ENCODE results near the gene HELZ.

Gene HELZ

GRCh38 chr17:67069603-67070136 lies 175.3 kb downstream of the HELZ start:
- no peak for DNase-seq

- DNase-seq: no peak
Measured at GRCh38 chr17:67068999-67069398, 176.0 kb downstream of the HELZ start.

GRCh38 chr17:67067571-67068482 lies 177.2 kb downstream of the HELZ start:
- no peak for DNase-seq

- no peak for DNase-seq
Measured at GRCh38 chr17:67066717-67067116, 178.3 kb downstream of the HELZ start.

GRCh38 chr17:67063141-67063540 lies 181.9 kb downstream of the HELZ start:
- DNase-seq: no peak

GRCh38 chr17:67059372-67059771 lies 185.6 kb downstream of the HELZ start:
- DNase-seq: no peak

- no peak for DNase-seq
Measured at GRCh38 chr17:67058036-67058435, 187.0 kb downstream of the HELZ start.

GRCh38 chr17:67056746-67057490 lies 188.1 kb downstream of the HELZ start:
- DNase-seq: no peak

GRCh38 chr17:67055811-67056745 lies 188.9 kb downstream of the HELZ start:
- DNase-seq: no peak

GRCh38 chr17:67055041-67055443 lies 190.0 kb downstream of the HELZ start:
- no peak for DNase-seq

GRCh38 chr17:67054608-67055007 lies 190.4 kb downstream of the HELZ start:
- no peak for DNase-seq

GRCh38 chr17:67054011-67054591 lies 190.9 kb downstream of the HELZ start:
- no peak for DNase-seq

- no peak for DNase-seq
Measured at GRCh38 chr17:67053438-67054000, 191.5 kb downstream of the HELZ start.

- DNase-seq: no peak
Measured at GRCh38 chr17:67052720-67053437, 192.1 kb downstream of the HELZ start.

GRCh38 chr17:67051837-67052236 lies 193.2 kb downstream of the HELZ start:
- no peak for DNase-seq

GRCh38 chr17:67051155-67051538 lies 193.8 kb downstream of the HELZ start:
- no peak for DNase-seq

- no peak for DNase-seq
Measured at GRCh38 chr17:67050471-67051154, 194.4 kb downstream of the HELZ start.

GRCh38 chr17:67050066-67050465 lies 194.9 kb downstream of the HELZ start:
- no peak for DNase-seq

GRCh38 chr17:67049025-67049739 lies 195.8 kb downstream of the HELZ start:
- DNase-seq: no peak

GRCh38 chr17:67047382-67047781 lies 197.6 kb downstream of the HELZ start:
- DNase-seq: no peak

All from activated T-cell treated with anti-CD3 and anti-CD28 coated beads for 4 hours (primary cell).